Lower leg skin (tissue), 3 donors: Measurements from ENCODE around the gene OR10J4.

Source experiments
- POLR2A ChIP-seq, 2 donors: fragments of 450-650 bp; IDR thresholded peaks; one replicate each; pipeline ENCODE4 v1.6.1; 2016 to 2017; ENCODE audit warnings: antibody characterized with exemption in 2 of 2, mild to moderate bottlenecking in 1 of 2, moderate library complexity in 1 of 2
- TF ChIP-seq, protein P1 (sequence below), 3 donors: fragments of 450-650 bp; IDR thresholded peaks; one replicate each; pipeline ENCODE4 v1.5.1; 2016; ENCODE audit warnings: antibody characterized with exemption in 3 of 3, mild to moderate bottlenecking in 3 of 3, moderate library complexity in 2 of 3

DNA sequence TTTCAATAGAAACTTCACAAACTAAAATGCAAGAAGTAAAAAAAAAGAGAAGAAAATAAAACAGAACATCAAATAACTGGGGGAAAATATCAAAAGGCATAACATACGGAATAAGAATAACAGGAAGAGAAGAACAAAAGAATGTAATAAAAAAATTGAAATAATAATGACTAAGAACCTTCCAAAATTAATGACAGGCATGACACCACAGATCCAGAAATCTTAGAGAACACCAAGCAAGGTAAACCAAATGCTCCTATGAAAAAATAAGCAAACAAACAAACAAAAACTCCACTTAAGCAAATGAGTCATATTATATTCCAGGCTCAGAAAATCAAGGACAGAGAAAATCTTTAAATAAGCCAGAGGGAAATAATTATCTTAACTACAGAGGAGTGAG is 16.2 kb downstream of the OR10J4 start:
- TF ChIP-seq POLR2A (IDR thresholded peaks at IDR 0.05): no peak
- TF ChIP-seq, protein P1, sequence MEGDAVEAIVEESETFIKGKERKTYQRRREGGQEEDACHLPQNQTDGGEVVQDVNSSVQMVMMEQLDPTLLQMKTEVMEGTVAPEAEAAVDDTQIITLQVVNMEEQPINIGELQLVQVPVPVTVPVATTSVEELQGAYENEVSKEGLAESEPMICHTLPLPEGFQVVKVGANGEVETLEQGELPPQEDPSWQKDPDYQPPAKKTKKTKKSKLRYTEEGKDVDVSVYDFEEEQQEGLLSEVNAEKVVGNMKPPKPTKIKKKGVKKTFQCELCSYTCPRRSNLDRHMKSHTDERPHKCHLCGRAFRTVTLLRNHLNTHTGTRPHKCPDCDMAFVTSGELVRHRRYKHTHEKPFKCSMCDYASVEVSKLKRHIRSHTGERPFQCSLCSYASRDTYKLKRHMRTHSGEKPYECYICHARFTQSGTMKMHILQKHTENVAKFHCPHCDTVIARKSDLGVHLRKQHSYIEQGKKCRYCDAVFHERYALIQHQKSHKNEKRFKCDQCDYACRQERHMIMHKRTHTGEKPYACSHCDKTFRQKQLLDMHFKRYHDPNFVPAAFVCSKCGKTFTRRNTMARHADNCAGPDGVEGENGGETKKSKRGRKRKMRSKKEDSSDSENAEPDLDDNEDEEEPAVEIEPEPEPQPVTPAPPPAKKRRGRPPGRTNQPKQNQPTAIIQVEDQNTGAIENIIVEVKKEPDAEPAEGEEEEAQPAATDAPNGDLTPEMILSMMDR (IDR thresholded peaks at IDR 0.05): no peak
